ENCODE results near the gene SHISA6.

SHISA6 gene

GRCh38 chr17:11486101-11486867 is 245.3 kb downstream of the SHISA6 start:
- no peak for TF ChIP-seq CTCF (conservative IDR thresholded peaks at IDR 0.05; ENCODE audit: control insufficient read depth, insufficient read depth, low read depth, low read length)
- H3K4me3 ChIP-seq (ENCODE audit: control insufficient read depth, low read depth, low read length) = no peak overlapping the region
- no peak for DNase-seq (ENCODE audit: low read depth)

GRCh38 chr17:11486868-11487310 is 245.9 kb downstream of the SHISA6 start:
- TF ChIP-seq CTCF (conservative IDR thresholded peaks at IDR 0.05; ENCODE audit: control insufficient read depth, insufficient read depth, low read depth, low read length) = no peak
- no peak for DNase-seq (ENCODE audit: low read depth)
- H3K4me3 ChIP-seq (ENCODE audit: control insufficient read depth, low read depth, low read length) = no peak overlapping the region

- DNase-seq (ENCODE audit: low read depth) = no peak
- no peak overlapping the region for H3K4me3 ChIP-seq (ENCODE audit: control insufficient read depth, low read depth, low read length)
- no peak for TF ChIP-seq CTCF (conservative IDR thresholded peaks at IDR 0.05; ENCODE audit: control insufficient read depth, insufficient read depth, low read depth, low read length)
Measured at GRCh38 chr17:11487469-11487868, 246.5 kb downstream of the SHISA6 start.

- DNase-seq (ENCODE audit: low read depth) = no peak
- TF ChIP-seq CTCF (conservative IDR thresholded peaks at IDR 0.05; ENCODE audit: control insufficient read depth, insufficient read depth, low read depth, low read length) = no peak
- H3K4me3 ChIP-seq (ENCODE audit: control insufficient read depth, low read depth, low read length) = no peak overlapping the region
Measured at GRCh38 chr17:11488407-11488806, 247.4 kb downstream of the SHISA6 start.

GRCh38 chr17:11490171-11490755 is 249.2 kb downstream of the SHISA6 start:
- no peak for TF ChIP-seq CTCF (conservative IDR thresholded peaks at IDR 0.05; ENCODE audit: control insufficient read depth, insufficient read depth, low read depth, low read length)
- DNase-seq (ENCODE audit: low read depth) = no peak

GRCh38 chr17:11492511-11492910 is 251.5 kb downstream of the SHISA6 start:
- DNase-seq (ENCODE audit: low read depth) = no peak
- TF ChIP-seq CTCF (conservative IDR thresholded peaks at IDR 0.05; ENCODE audit: control insufficient read depth, insufficient read depth, low read depth, low read length) = no peak
- no peak overlapping the region for H3K4me3 ChIP-seq (ENCODE audit: control insufficient read depth, low read depth, low read length)

More at GRCh38 chr17:11490171-11490755, 249.2 kb downstream of the SHISA6 start:
- H3K4me3 ChIP-seq (ENCODE audit: control insufficient read depth, low read depth, low read length) = no peak overlapping the region

Measured in fibroblast of mammary gland (primary cell).